ENCODE data around the gene KAZN.

The KAZN gene

DNA sequence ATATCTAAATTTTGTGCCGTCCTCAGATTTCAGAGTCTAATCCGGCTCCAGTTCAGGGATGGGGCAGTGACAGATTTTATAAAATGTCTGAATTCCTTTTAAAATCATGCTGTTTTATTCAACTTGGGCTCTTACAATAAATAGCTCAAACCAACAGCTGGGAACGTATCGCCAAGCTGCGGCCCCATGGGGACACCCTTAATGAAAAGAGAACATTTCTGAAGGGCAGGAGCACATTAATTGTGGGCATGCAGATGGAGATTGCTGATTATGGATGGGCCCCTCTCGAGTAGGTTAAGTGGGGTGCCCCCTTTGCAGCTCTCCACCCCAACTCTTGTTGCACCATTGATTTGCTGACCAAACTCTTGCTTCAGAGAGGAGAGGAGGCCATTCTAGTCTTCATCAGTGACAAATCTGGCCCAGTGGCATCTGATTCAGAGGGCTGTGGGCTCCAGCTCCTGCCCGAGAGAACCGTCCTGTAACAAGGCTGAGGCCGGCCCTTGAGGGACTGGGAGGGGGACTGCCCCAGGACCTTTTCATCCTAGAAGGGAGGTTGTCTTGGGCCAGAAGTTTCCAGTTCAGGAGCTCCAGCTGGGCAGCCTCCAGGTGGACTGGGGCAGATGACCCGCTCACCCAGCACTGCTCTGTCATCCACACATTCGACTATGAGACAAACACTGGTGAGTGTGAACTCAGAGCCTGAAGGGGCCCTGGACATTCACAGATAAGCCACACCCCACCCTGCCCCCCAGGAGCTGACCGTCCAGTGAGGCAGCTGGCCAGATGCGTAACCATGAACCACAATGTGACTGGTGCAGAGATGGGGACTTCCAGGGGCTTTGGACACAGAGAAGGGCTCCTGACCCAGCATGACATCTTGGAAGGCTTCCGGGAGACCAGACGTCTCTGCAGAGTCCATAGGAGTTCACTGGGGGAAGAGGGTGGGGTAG lies 500.0 kb downstream of the KAZN start:
- Histone ChIP-seq H3K9ac (ENCODE audit: low read depth in 1 of 2, low read length in 2 of 2) (no peak overlapping the region), H3K27ac (ENCODE audit: low read depth, low read length) (no peak overlapping the region), H3K9me3 (ENCODE audit: control insufficient read depth in 1 of 2, low read length in 2 of 2) (no peaks in the 10 kb centered on the region), H3K36me3 (ENCODE audit: control insufficient read depth in 1 of 2, insufficient read depth in 2 of 2, low read length in 2 of 2) (no peaks in the 10 kb centered on the region), H3K4me1 (ENCODE audit: control insufficient read depth in 1 of 2, insufficient read depth in 2 of 2, low read length in 2 of 2) (no peaks in the 10 kb centered on the region), H3K4me3 (ENCODE audit: low read depth in 1 of 2, low read length in 2 of 2) (no peak overlapping the region), H3K27me3 (ENCODE audit: control insufficient read depth in 1 of 2, insufficient read depth in 2 of 2, low read length in 2 of 2) (peaks cover 13 to 18% of the 10 kb centered on the region in 2 donors)

DNA sequence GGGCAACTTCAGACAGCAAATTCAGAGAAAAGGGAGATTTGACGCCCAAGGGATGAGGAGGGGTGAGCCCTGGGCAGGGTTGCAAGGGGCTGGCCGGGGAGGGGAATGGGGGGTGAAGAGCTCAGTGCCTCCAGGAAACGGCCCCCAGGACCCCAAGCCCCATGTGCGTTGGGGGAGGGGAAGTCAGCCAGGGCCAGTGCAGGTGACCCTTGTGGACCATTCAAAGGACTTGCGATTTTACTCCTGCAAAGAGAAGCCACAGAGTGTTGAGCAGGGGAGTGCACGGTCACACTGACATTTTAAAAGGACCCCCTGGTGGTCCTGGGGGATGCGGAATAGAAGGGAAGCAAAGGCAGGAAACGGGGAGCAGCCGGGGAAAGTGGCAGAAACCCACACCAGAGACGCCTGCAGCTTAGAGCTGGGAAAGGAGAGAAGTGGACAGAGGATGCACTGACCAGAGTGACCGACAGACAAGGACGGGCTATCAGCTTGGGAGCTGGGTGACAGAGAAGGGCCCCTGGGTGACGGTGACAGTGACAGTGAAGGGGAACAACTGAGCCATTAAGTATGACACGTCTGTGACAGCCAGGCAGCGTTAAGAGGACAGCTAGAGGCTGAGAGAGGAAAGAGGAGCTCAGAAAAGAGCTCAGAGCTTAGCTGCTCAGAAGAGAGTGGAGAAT lies 501.1 kb downstream of the KAZN start:
- peaks cover 13 to 18% of the 10 kb centered on the region in 2 donors for H3K27me3 ChIP-seq (ENCODE audit: control insufficient read depth in 1 of 2, insufficient read depth in 2 of 2, low read length in 2 of 2)
- H3K36me3 ChIP-seq (ENCODE audit: control insufficient read depth in 1 of 2, insufficient read depth in 2 of 2, low read length in 2 of 2), result no peaks in the 10 kb centered on the region
- no peaks in the 10 kb centered on the region for H3K4me1 ChIP-seq (ENCODE audit: control insufficient read depth in 1 of 2, insufficient read depth in 2 of 2, low read length in 2 of 2)
- H3K9ac ChIP-seq (ENCODE audit: low read depth in 1 of 2, low read length in 2 of 2), result no peak overlapping the region
- H3K9me3 ChIP-seq (ENCODE audit: control insufficient read depth in 1 of 2, low read length in 2 of 2), result peaks cover under 1 to 2% of the 10 kb centered on the region in 2 donors
- no peak overlapping the region for H3K4me3 ChIP-seq (ENCODE audit: low read depth in 1 of 2, low read length in 2 of 2)
- no peak overlapping the region for H3K27ac ChIP-seq (ENCODE audit: low read depth, low read length)

DNA sequence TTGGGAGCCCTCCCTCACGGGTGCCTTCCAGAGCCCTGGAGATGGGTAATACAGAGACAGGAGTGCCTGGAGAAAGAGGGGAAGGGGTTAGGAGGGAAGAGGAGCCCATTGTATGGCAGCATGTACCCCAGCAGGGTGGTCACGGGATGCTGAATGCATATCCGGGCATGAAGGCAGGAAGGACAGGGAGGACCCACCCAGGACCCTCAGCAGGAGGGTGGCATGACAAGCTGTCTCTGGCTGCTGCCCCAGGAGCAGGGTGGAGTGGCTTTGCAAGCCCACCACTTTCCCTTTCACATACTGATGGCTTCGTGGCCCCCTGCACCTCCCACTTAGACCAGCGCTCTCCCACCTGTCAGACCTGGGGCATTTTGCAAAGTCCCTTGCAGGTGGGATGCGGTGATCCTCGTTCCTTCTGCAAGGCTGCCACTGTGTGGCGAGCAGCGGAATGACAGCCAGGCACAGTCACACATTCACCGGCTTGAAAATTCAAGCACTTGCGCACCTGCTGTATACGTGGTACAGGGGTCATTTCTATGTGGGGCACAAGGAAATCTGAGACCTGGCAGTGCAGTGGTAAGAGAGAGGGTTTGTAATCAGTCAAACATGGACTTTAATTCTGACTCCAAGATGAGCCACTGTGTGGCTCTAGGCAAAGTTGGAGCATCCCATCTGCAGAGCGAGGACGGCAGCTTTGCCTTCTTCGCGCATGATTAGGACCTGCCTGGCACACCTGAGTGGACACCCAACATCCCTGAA lies 501.8 kb downstream of the KAZN start:
- Histone ChIP-seq H3K9ac (ENCODE audit: low read depth in 1 of 2, low read length in 2 of 2) (no peak overlapping the region), H3K27ac (ENCODE audit: low read depth, low read length) (no peak overlapping the region), H3K36me3 (ENCODE audit: control insufficient read depth in 1 of 2, insufficient read depth in 2 of 2, low read length in 2 of 2) (no peaks in the 10 kb centered on the region)

DNA sequence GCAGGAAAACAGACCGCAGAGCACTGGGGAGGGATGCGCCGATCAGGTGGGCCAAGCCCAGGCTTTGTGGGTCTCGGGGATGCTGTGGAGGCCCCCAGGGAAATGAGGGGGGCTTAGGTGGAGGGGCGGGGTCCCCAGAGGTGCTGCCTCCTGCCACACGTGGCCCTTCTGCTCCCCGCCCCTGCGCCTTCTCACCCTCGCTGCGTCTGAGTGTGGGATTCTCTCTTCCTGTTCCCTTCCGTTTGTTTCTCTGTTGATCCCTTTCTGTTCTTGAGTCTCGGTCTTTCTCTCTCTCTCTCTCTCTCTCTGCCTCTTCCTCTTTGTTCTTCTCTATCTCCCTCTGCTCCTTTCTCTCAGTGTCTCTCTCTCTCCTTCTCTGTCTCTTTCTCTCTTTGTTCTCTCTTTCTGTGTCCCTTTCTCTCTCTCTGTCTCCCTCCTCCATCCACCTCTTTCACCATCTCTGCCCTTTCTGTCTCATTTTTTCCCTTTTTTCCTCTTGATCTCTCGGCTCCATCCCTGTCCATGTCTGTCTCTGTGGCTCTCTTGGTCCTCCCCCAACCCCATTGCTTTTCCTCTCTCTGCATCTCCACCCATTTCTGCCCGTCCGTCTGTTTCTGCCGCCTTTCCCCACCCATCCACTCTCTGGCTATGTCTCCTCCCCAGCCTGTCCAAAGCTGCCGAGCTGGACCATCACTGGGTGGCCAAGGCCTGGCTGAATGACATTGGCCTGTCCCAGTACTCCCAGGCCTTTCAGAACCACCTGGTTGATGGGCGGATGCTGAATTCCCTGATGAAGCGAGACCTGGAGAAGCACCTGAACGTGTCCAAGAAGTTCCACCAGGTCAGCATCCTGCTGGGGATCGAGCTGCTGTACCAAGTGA lies 502.6 kb downstream of the KAZN start:
- H3K4me1 ChIP-seq (ENCODE audit: control insufficient read depth in 1 of 2, insufficient read depth in 2 of 2, low read length in 2 of 2), result no peaks in the 10 kb centered on the region
- no peak overlapping the region for H3K9ac ChIP-seq (ENCODE audit: low read depth in 1 of 2, low read length in 2 of 2)
- H3K9me3 ChIP-seq (ENCODE audit: control insufficient read depth in 1 of 2, low read length in 2 of 2), result peaks cover 3 to 4% of the 10 kb centered on the region in 2 donors
- no peaks in the 10 kb centered on the region for H3K36me3 ChIP-seq (ENCODE audit: control insufficient read depth in 1 of 2, insufficient read depth in 2 of 2, low read length in 2 of 2)
- H3K27ac ChIP-seq (ENCODE audit: low read depth, low read length), result no peak overlapping the region
- H3K27me3 ChIP-seq (ENCODE audit: control insufficient read depth in 1 of 2, insufficient read depth in 2 of 2, low read length in 2 of 2), result peaks cover 13 to 18% of the 10 kb centered on the region in 2 donors
- H3K4me3 ChIP-seq (ENCODE audit: low read depth in 1 of 2, low read length in 2 of 2), result no peak overlapping the region

More for the DNA sequence above, 501.8 kb downstream of the KAZN start:
- peaks cover 3 to 4% of the 10 kb centered on the region in 2 donors for H3K9me3 ChIP-seq (ENCODE audit: control insufficient read depth in 1 of 2, low read length in 2 of 2)
- no peak overlapping the region for H3K4me3 ChIP-seq (ENCODE audit: low read depth in 1 of 2, low read length in 2 of 2)
- H3K4me1 ChIP-seq (ENCODE audit: control insufficient read depth in 1 of 2, insufficient read depth in 2 of 2, low read length in 2 of 2), result no peaks in the 10 kb centered on the region
- peaks cover 13 to 18% of the 10 kb centered on the region in 2 donors for H3K27me3 ChIP-seq (ENCODE audit: control insufficient read depth in 1 of 2, insufficient read depth in 2 of 2, low read length in 2 of 2)

DNA sequence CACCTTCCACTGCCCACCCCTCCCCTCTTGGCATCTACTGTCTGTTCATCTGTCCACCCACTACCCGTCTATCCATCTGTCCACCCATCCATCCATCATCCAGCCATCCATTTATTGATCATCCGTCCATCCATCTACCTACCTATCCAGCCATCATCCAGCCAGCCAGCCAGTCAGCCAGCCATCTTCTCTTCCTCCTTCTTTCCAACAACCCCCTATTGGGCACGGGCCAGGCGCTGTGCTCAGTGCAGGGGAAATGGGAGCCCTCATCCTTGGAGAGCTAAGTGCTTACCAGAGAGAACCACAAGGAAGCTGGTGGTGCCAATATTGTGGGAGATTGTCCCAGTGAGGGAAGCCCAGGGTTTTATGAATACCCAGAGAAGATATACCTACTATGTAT lies 503.3 kb downstream of the KAZN start:
- Histone ChIP-seq H3K27me3 (ENCODE audit: control insufficient read depth in 1 of 2, insufficient read depth in 2 of 2, low read length in 2 of 2) (peaks cover 13 to 18% of the 10 kb centered on the region in 2 donors), H3K27ac (ENCODE audit: low read depth, low read length) (no peak overlapping the region), H3K36me3 (ENCODE audit: control insufficient read depth in 1 of 2, insufficient read depth in 2 of 2, low read length in 2 of 2) (no peaks in the 10 kb centered on the region), H3K4me3 (ENCODE audit: low read depth in 1 of 2, low read length in 2 of 2) (no peak overlapping the region), H3K9me3 (ENCODE audit: control insufficient read depth in 1 of 2, low read length in 2 of 2) (peaks cover 3 to 4% of the 10 kb centered on the region in 2 donors), H3K9ac (ENCODE audit: low read depth in 1 of 2, low read length in 2 of 2) (no peak overlapping the region), H3K4me1 (ENCODE audit: control insufficient read depth in 1 of 2, insufficient read depth in 2 of 2, low read length in 2 of 2) (no peaks in the 10 kb centered on the region)

DNA sequence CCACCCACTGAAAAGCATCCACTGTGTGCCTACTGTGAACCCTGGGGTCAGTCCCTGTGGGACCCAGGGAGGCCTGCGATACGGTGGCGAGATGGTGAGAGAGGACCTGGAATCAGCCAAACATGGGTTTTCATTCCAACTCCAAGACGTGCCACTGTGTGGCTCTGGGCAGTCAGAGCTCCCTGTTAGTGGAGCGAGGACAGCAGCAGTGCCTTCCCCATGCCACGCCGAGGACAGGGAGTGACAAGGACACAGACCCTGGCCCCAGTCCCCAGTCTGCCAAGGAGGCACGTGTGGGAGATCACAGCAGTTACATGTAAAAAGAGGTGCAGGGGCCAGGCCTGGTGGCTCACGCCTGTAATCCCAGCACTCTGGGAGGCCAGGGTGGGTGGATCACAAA lies 504.2 kb downstream of the KAZN start:
- Histone ChIP-seq H3K27ac (ENCODE audit: low read depth, low read length) (no peak overlapping the region), H3K4me3 (ENCODE audit: low read depth in 1 of 2, low read length in 2 of 2) (no peak overlapping the region), H3K36me3 (ENCODE audit: control insufficient read depth in 1 of 2, insufficient read depth in 2 of 2, low read length in 2 of 2) (no peaks in the 10 kb centered on the region), H3K27me3 (ENCODE audit: control insufficient read depth in 1 of 2, insufficient read depth in 2 of 2, low read length in 2 of 2) (peaks cover 13 to 18% of the 10 kb centered on the region in 2 donors), H3K9ac (ENCODE audit: low read depth in 1 of 2, low read length in 2 of 2) (no peak overlapping the region), H3K9me3 (ENCODE audit: control insufficient read depth in 1 of 2, low read length in 2 of 2) (peaks cover 3 to 4% of the 10 kb centered on the region in 2 donors), H3K4me1 (ENCODE audit: control insufficient read depth in 1 of 2, insufficient read depth in 2 of 2, low read length in 2 of 2) (no peaks in the 10 kb centered on the region)

DNA sequence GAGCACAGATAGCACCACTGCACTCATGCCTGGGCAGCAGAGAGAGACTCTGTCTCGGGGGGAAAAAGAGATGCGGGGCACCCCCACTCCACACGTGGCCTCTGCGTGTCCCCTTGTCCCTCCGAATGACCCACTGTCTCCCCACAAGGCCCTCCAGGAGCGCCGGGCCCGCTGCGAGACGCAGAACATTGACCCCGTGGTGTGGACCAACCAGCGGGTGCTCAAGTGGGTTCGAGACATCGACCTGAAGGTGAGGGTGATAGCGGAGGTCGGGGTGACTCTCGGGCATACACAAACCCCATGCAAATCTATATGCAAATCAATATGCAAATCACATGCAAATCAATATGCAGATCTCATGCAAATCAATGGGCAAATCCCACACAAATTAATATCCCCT lies 504.7 kb downstream of the KAZN start:
- Histone ChIP-seq H3K9me3 (ENCODE audit: control insufficient read depth in 1 of 2, low read length in 2 of 2) (peaks cover 3 to 4% of the 10 kb centered on the region in 2 donors), H3K9ac (ENCODE audit: low read depth in 1 of 2, low read length in 2 of 2) (no peak overlapping the region), H3K36me3 (ENCODE audit: control insufficient read depth in 1 of 2, insufficient read depth in 2 of 2, low read length in 2 of 2) (no peaks in the 10 kb centered on the region), H3K27ac (ENCODE audit: low read depth, low read length) (no peak overlapping the region), H3K4me3 (ENCODE audit: low read depth in 1 of 2, low read length in 2 of 2) (no peak overlapping the region), H3K27me3 (ENCODE audit: control insufficient read depth in 1 of 2, insufficient read depth in 2 of 2, low read length in 2 of 2) (peaks cover 13 to 18% of the 10 kb centered on the region in 2 donors), H3K4me1 (ENCODE audit: control insufficient read depth in 1 of 2, insufficient read depth in 2 of 2, low read length in 2 of 2) (no peaks in the 10 kb centered on the region)

DNA sequence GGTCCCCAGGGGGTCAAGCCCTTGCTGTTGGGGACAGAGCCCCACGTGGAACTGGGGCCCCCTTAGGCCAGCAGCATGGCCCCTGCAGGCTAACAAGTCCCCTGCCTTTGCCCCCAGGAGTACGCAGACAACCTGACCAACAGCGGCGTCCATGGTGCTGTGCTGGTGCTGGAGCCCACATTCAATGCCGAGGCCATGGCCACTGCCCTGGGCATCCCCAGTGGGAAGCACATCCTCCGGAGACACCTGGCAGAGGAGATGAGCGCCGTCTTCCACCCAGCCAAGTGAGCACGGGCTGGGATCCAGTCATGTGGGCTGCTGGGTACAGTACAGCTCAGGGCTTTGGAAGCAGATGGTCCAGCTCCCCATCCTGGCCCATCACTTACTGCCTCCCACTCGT lies 505.4 kb downstream of the KAZN start:
- no peaks in the 10 kb centered on the region for H3K36me3 ChIP-seq (ENCODE audit: control insufficient read depth in 1 of 2, insufficient read depth in 2 of 2, low read length in 2 of 2)
- no peak overlapping the region for H3K27ac ChIP-seq (ENCODE audit: low read depth, low read length)

DNA sequence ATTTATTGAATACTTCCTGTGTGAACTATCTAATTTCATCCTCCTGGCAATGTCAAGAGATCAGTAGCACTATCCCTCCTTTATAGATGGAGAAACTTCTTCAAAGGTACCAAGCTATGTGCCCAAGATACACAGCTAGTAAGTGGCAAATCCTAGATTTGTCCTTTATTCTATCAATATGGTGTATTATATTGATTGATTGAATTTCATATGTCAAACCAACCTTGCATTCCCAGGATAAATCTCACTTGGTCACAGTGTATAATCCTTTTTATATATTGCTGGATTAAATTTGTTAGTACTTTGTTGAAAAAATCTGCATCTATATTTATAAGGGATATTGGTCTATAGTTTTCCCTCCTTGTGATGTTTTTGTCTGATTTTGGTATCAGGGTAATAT lies 506.3 kb downstream of the KAZN start:
- Histone ChIP-seq H3K27me3 (ENCODE audit: control insufficient read depth in 1 of 2, insufficient read depth in 2 of 2, low read length in 2 of 2) (peaks cover 13 to 17% of the 10 kb centered on the region in 2 donors), H3K4me1 (ENCODE audit: control insufficient read depth in 1 of 2, insufficient read depth in 2 of 2, low read length in 2 of 2) (no peaks in the 10 kb centered on the region), H3K4me3 (ENCODE audit: low read depth in 1 of 2, low read length in 2 of 2) (no peak overlapping the region), H3K9me3 (ENCODE audit: control insufficient read depth in 1 of 2, low read length in 2 of 2) (peaks cover 3 to 4% of the 10 kb centered on the region in 2 donors), H3K27ac (ENCODE audit: low read depth, low read length) (no peak overlapping the region), H3K9ac (ENCODE audit: low read depth in 1 of 2, low read length in 2 of 2) (no peak overlapping the region), H3K36me3 (ENCODE audit: control insufficient read depth in 1 of 2, insufficient read depth in 2 of 2, low read length in 2 of 2) (no peaks in the 10 kb centered on the region)

More for the DNA sequence above, 505.4 kb downstream of the KAZN start:
- peaks cover 3 to 4% of the 10 kb centered on the region in 2 donors for H3K9me3 ChIP-seq (ENCODE audit: control insufficient read depth in 1 of 2, low read length in 2 of 2)
- no peak overlapping the region for H3K9ac ChIP-seq (ENCODE audit: low read depth in 1 of 2, low read length in 2 of 2)
- H3K4me1 ChIP-seq (ENCODE audit: control insufficient read depth in 1 of 2, insufficient read depth in 2 of 2, low read length in 2 of 2), result no peaks in the 10 kb centered on the region
- H3K4me3 ChIP-seq (ENCODE audit: low read depth in 1 of 2, low read length in 2 of 2), result no peak overlapping the region
- peaks cover 13 to 18% of the 10 kb centered on the region in 2 donors for H3K27me3 ChIP-seq (ENCODE audit: control insufficient read depth in 1 of 2, insufficient read depth in 2 of 2, low read length in 2 of 2)
